Kidney tubule cell (primary cell): ENCODE measurements around the gene ERG.
A peak's percentile ranks its signal among the peaks of the same experiment; 100 is the strongest.

Experiments
- DNase-seq: peaks from one replicate; pipeline ENCODE4 v3.0.0-alpha.2; 2018; ENCODE audit warnings: low spot score

The ERG gene

GRCh38 chr21:38498057-38498833 is at the start of gene ERG:
Gene ERG (minus strand): TSS chr21:38498477. CDS start chr21:38498380, 97 bp downstream.
- DNase-seq, result no peak

GRCh38 chr21:38544661-38545060 is 46.4 kb upstream of the ERG start:
- DNase-seq, result peak; percentile 68

GRCh38 chr21:38542263-38542662 is 44.0 kb upstream of the ERG start:
- DNase-seq, result no peak

- peak; percentile 10 for DNase-seq
Observed at GRCh38 chr21:38538353-38538752, 40.1 kb upstream of the ERG start.

- DNase-seq, result no peak
Observed at GRCh38 chr21:38534591-38534990, 36.3 kb upstream of the ERG start.

- no peak for DNase-seq
Observed at GRCh38 chr21:38533887-38534286, 35.6 kb upstream of the ERG start.

- no peak for DNase-seq
Observed at GRCh38 chr21:38531591-38531990, 33.3 kb upstream of the ERG start.

- DNase-seq, result no peak
Observed at GRCh38 chr21:38531039-38531541, 32.8 kb upstream of the ERG start.

- DNase-seq, result no peak
Observed at GRCh38 chr21:38527737-38528136, 29.5 kb upstream of the ERG start.

- DNase-seq, result no peak
Observed at GRCh38 chr21:38525454-38525853, 27.2 kb upstream of the ERG start.

- DNase-seq, result no peak
Observed at GRCh38 chr21:38524168-38525153, 26.2 kb upstream of the ERG start.

- DNase-seq, result no peak
Observed at GRCh38 chr21:38520511-38520910, 22.2 kb upstream of the ERG start.

- DNase-seq, result no peak
Observed at GRCh38 chr21:38511662-38512243, 13.5 kb upstream of the ERG start.

- no peak for DNase-seq
Observed at GRCh38 chr21:38511198-38511597, 12.9 kb upstream of the ERG start.

GRCh38 chr21:38507374-38507942 is 9.2 kb upstream of the ERG start:
- no peak for DNase-seq

- no peak for DNase-seq
Observed at GRCh38 chr21:38506661-38507281, 8.5 kb upstream of the ERG start.

GRCh38 chr21:38505654-38506523 is 7.6 kb upstream of the ERG start:
- peak; percentile 65 for DNase-seq

GRCh38 chr21:38504066-38504465 is 5.8 kb upstream of the ERG start:
- DNase-seq, result no peak

- DNase-seq, result no peak
Observed at GRCh38 chr21:38503583-38503982, 5.3 kb upstream of the ERG start.

- DNase-seq, result no peak
Observed at GRCh38 chr21:38500073-38500472, 1.8 kb upstream of the ERG start.

- no peak for DNase-seq
Observed at GRCh38 chr21:38499296-38499695, 1.0 kb upstream of the ERG start.
